Measurements from ENCODE around the gene CCDC81.

DNA sequence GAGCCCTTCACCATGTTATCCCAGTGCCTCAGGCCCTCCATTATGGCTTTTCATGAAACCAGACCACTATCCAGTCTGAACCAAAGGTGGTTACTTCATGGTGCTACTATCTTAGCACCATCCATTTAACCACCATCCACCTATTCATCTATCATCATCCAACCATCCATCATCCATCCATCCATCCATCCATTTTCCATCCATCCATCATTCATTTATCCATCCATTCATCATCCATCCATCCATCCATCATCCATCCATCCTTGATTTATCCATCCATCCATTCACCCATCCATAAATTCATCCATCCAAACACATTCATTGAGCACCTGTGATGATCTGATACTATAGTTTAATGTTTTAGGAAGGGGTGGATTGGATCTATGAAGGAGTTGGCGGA lies 93.5 kb downstream of the CCDC81 start:
- TF ChIP-seq EZH2 (IDR thresholded peaks at IDR 0.05; ENCODE audit: borderline replicate concordance, low read length): no peak
- TF ChIP-seq, protein P1, sequence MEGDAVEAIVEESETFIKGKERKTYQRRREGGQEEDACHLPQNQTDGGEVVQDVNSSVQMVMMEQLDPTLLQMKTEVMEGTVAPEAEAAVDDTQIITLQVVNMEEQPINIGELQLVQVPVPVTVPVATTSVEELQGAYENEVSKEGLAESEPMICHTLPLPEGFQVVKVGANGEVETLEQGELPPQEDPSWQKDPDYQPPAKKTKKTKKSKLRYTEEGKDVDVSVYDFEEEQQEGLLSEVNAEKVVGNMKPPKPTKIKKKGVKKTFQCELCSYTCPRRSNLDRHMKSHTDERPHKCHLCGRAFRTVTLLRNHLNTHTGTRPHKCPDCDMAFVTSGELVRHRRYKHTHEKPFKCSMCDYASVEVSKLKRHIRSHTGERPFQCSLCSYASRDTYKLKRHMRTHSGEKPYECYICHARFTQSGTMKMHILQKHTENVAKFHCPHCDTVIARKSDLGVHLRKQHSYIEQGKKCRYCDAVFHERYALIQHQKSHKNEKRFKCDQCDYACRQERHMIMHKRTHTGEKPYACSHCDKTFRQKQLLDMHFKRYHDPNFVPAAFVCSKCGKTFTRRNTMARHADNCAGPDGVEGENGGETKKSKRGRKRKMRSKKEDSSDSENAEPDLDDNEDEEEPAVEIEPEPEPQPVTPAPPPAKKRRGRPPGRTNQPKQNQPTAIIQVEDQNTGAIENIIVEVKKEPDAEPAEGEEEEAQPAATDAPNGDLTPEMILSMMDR (conservative IDR thresholded peaks at IDR 0.05 in 1 of 2, IDR thresholded peaks at IDR 0.05 in 1 of 2; ENCODE audit: extremely low read depth in 1 of 2, insufficient read depth in 1 of 2, low read depth in 1 of 2, low read length in 2 of 2): no peak
